Keratinocyte (primary cell): Measurements from ENCODE around the gene TRABD2B. TPM values are rescaled to one million over a fixed set of nuclear protein-coding genes. Genes with fewer than 3 reads are reported as not detected.

Experiments used
- DNase-seq: peaks from one replicate; pipeline ENCODE4 v3.0.0-alpha.2; 2011; ENCODE audit warnings: low read depth, missing footprints, low spot score
- FAIRE-seq: peaks from 2 replicates; lab custom pipeline; 2011; peaks lifted over from hg19 to GRCh38; lab: Jason Lieb, UNC
- H2AFZ ChIP-seq: 2 replicates; pipeline ENCODE4 v1.6.0; 2012; ENCODE audit warnings: low read length, control low read depth, inconsistent platforms; ENCODE audit not compliant: control insufficient read depth
- H3K27ac ChIP-seq: 2 replicates; pipeline ENCODE4 v1.5.1; 2011; ENCODE audit warnings: low read length; ENCODE audit not compliant: control insufficient read depth, insufficient read depth
- H3K27me3 ChIP-seq: 3 replicates; pipeline ENCODE4 v1.6.0; 2011; ENCODE audit warnings: low read length; ENCODE audit not compliant: control insufficient read depth, insufficient read depth; ENCODE audit errors: extremely low read depth
- H3K36me3 ChIP-seq, 2 experiments: 2 replicates in 1 of 2; 3 replicates in 1 of 2; pipeline ENCODE4 v1.5.1; 2011; ENCODE audit warnings: low read length in 2 of 2, mild to moderate bottlenecking in 1 of 2; ENCODE audit not compliant: control insufficient read depth in 2 of 2, insufficient read depth in 2 of 2; ENCODE audit errors: extremely low read depth in 1 of 2
- H3K4me1 ChIP-seq: 3 replicates; pipeline ENCODE4 v1.5.1; 2011; ENCODE audit warnings: low read length; ENCODE audit not compliant: control insufficient read depth, insufficient read depth; ENCODE audit errors: extremely low read depth
- H3K4me2 ChIP-seq: 3 replicates; pipeline ENCODE4 v1.6.0; 2011; ENCODE audit warnings: low read depth, low read length; ENCODE audit not compliant: control insufficient read depth, insufficient read depth; ENCODE audit errors: extremely low read depth
- H3K4me3 ChIP-seq, 3 experiments: fragments of 200-600 bp in 1 of 3; sonication (generic) in 1 of 3; 2 replicates in 2 of 3; 3 replicates in 1 of 3; pipeline ENCODE4 v1.5.1; 2011 to 2016; ENCODE audit warnings: low read length in 3 of 3, mild to moderate bottlenecking in 3 of 3, control low read depth in 2 of 3, inconsistent platforms in 1 of 3, low read depth in 1 of 3, mixed read lengths in 1 of 3, mixed run types in 1 of 3, moderate library complexity in 1 of 3; ENCODE audit not compliant: control insufficient read depth in 2 of 3, insufficient read depth in 2 of 3; ENCODE audit errors: extremely low read depth in 1 of 3
- H3K79me2 ChIP-seq: 2 replicates; pipeline ENCODE4 v1.6.0; 2012; ENCODE audit warnings: low read length; ENCODE audit not compliant: control insufficient read depth, insufficient read depth
- H3K9ac ChIP-seq: 3 replicates; pipeline ENCODE4 v1.6.0; 2011; ENCODE audit warnings: low read length; ENCODE audit not compliant: control insufficient read depth, insufficient read depth; ENCODE audit errors: extremely low read depth
- H3K9me1 ChIP-seq: 3 replicates; pipeline ENCODE4 v1.6.0; 2011; ENCODE audit warnings: low read length; ENCODE audit not compliant: control insufficient read depth, insufficient read depth; ENCODE audit errors: extremely low read depth
- H3K9me3 ChIP-seq: 2 replicates; pipeline ENCODE4 v1.5.1; 2012; ENCODE audit warnings: low read depth, low read length; ENCODE audit not compliant: control insufficient read depth
- H4K20me1 ChIP-seq: 3 replicates; pipeline ENCODE4 v1.6.0; 2011; ENCODE audit warnings: low read length; ENCODE audit not compliant: control insufficient read depth, insufficient read depth; ENCODE audit errors: extremely low read depth
- CTCF ChIP-seq, 3 experiments: IDR thresholded peaks in 1 of 3; conservative IDR thresholded peaks in 1 of 3; optimal IDR thresholded peaks in 1 of 3; 2 replicates in 2 of 3; 3 replicates in 1 of 3; pipeline versions ENCODE3 to v1.5.1; 2011; ENCODE audit warnings: low read length in 3 of 3, mild to moderate bottlenecking in 3 of 3, moderate library complexity in 2 of 3, control low read depth in 1 of 3, inconsistent platforms in 1 of 3; ENCODE audit not compliant: insufficient read depth in 2 of 3; ENCODE audit errors: extremely low read depth in 1 of 3
- EZH2 ChIP-seq: IDR thresholded peaks from one replicate; pipeline ENCODE4 v1.6.1; 2012; ENCODE audit warnings: inconsistent platforms, mild to moderate bottlenecking, low read length, moderate library complexity
- dilution Hi-C: fragments of 300-500 bp; cut with MboI; formaldehyde crosslinking; loops from one replicate; pipeline ENCODE4 v1.7.0; 2020; ENCODE audit warnings: low sequenced_read_pairs; ENCODE audit not compliant: extremely low pct_ligation_motif_present
- polyA plus RNA-seq, 5 experiments: library from polyadenylated mRNA; depleted of rRNA in 3 of 5; stranded (reverse) in 3 of 5; stranded (forward) in 1 of 5; unstranded in 1 of 5; fragments of >200 nt; gene quantifications; 1 replicate in 1 of 5; 2 replicates in 3 of 5; 3 replicates in 1 of 5; pipeline versions ENCODE4 v1.2.1 to v1.2.3, GENCODE V29; 2011 to 2012; ENCODE audit warnings: missing spikeins in 2 of 5, low read depth in 1 of 5, low replicate concordance in 1 of 5

Gene TRABD2B
- polyA plus RNA-seq, 1 donor (not counting 4 experiments of a cell fraction or from before 2014, with no cell fraction given): 0.13 TPM

- Histone ChIP-seq H3K27ac (no peak overlapping the region), H4K20me1 (no peaks in the 10 kb centered on the region), H3K4me2 (no peak overlapping the region), H3K9ac (no peak overlapping the region), H2AFZ (peak overlapping the region; percentile 36), H3K9me3 (no peaks in the 10 kb centered on the region), H3K27me3 (no peaks in the 10 kb centered on the region), H3K79me2 (no peaks in the 10 kb centered on the region), H3K9me1 (no peaks in the 10 kb centered on the region), H3K4me3 (no peak overlapping the region), H3K4me1 (peaks cover 4% of the 10 kb centered on the region), H3K36me3 (no peaks in the 10 kb centered on the region)
- FAIRE-seq (no peak), DNase-seq (no peak)
- dilution Hi-C loops: no loop called here
- no peak for TF ChIP-seq EZH2
- TF ChIP-seq CTCF (optimal IDR thresholded peaks at IDR 0.05 in 1 of 3, IDR thresholded peaks at IDR 0.05 in 1 of 3, conservative IDR thresholded peaks at IDR 0.05 in 1 of 3; ENCODE audit: extremely low read depth in 1 of 3, insufficient read depth in 2 of 3, low read length in 3 of 3): no peak
These were observed 244.6 kb downstream of the TRABD2B start for GRCh38 chr1:47752559-47752958.

- no peaks in the 10 kb centered on the region for H4K20me1 ChIP-seq
- no peak overlapping the region for H3K9ac ChIP-seq
- no peaks in the 10 kb centered on the region for H3K79me2 ChIP-seq
- FAIRE-seq (no peak), DNase-seq (no peak)
- H3K27ac ChIP-seq: no peak overlapping the region
- peaks cover 4% of the 10 kb centered on the region for H3K4me1 ChIP-seq
- peak overlapping the region; percentile 89 for H2AFZ ChIP-seq
- H3K9me1 ChIP-seq: no peaks in the 10 kb centered on the region
- H3K27me3 ChIP-seq: no peaks in the 10 kb centered on the region
- H3K36me3 ChIP-seq: no peaks in the 10 kb centered on the region
- dilution Hi-C loops: no loop called here
- TF ChIP-seq EZH2: no peak
- no peak for TF ChIP-seq CTCF (optimal IDR thresholded peaks at IDR 0.05 in 1 of 3, IDR thresholded peaks at IDR 0.05 in 1 of 3, conservative IDR thresholded peaks at IDR 0.05 in 1 of 3; ENCODE audit: extremely low read depth in 1 of 3, insufficient read depth in 2 of 3, low read length in 3 of 3)
- no peaks in the 10 kb centered on the region for H3K9me3 ChIP-seq
- peak overlapping the region; percentile 13 for H3K4me2 ChIP-seq
- no peak overlapping the region for H3K4me3 ChIP-seq
These were observed 245.2 kb downstream of the TRABD2B start for GRCh38 chr1:47751996-47752451.
